H9 (cell line): ENCODE measurements around the gene PDE3A. TPM values are rescaled to one million over a fixed set of nuclear protein-coding genes. Genes with fewer than 3 reads are reported as not detected.

Experiments
- DNase-seq: peaks from one replicate; pipeline ENCODE4 v3.0.0-alpha.2; 2017
- H2AFZ ChIP-seq: one replicate; pipeline ENCODE4 v1.6.1; 2013; ENCODE audit warnings: mild to moderate bottlenecking, low read length, control low read depth, moderate library complexity
- H2AK5ac ChIP-seq: 2 replicates; pipeline ENCODE4 v1.6.1; 2013; ENCODE audit warnings: low read length, control low read depth, mixed read lengths; ENCODE audit not compliant: insufficient read length
- H2BK120ac ChIP-seq: one replicate; pipeline ENCODE4 v1.6.1; 2013; ENCODE audit warnings: low read depth, mild to moderate bottlenecking, low read length, control low read depth, inconsistent platforms; ENCODE audit not compliant: poor library complexity, severe bottlenecking
- H2BK12ac ChIP-seq: 2 replicates; pipeline ENCODE4 v1.6.1; 2013; ENCODE audit warnings: low read length, control low read depth, mixed read lengths, low read depth; ENCODE audit not compliant: insufficient read length
- H2BK15ac ChIP-seq: 2 replicates; pipeline ENCODE4 v1.6.1; 2013; ENCODE audit warnings: low read depth, low read length, control low read depth
- H2BK20ac ChIP-seq: one replicate; pipeline ENCODE4 v1.6.1; 2013; ENCODE audit warnings: low read depth, mild to moderate bottlenecking, low read length, control low read depth, inconsistent platforms; ENCODE audit not compliant: poor library complexity, severe bottlenecking
- H2BK5ac ChIP-seq: 2 replicates; pipeline ENCODE4 v1.6.1; 2013; ENCODE audit warnings: low read length, control low read depth, mixed read lengths; ENCODE audit not compliant: insufficient read length
- H3K14ac ChIP-seq: 2 replicates; pipeline ENCODE4 v1.6.1; 2013; ENCODE audit warnings: low read length, control low read depth; ENCODE audit not compliant: insufficient read depth
- H3K18ac ChIP-seq: 2 replicates; pipeline ENCODE4 v1.6.1; 2013; ENCODE audit warnings: low read depth, mild to moderate bottlenecking, mixed read lengths, low read length, control low read depth; ENCODE audit not compliant: insufficient read length
- H3K23ac ChIP-seq: 2 replicates; pipeline ENCODE4 v1.6.1; 2013; ENCODE audit warnings: low read length, control low read depth, mixed read lengths, low read depth; ENCODE audit not compliant: insufficient read length
- H3K23me2 ChIP-seq: 2 replicates; pipeline ENCODE4 v1.6.1; 2013; ENCODE audit warnings: low read depth, mild to moderate bottlenecking, mixed read lengths, low read length, control low read depth; ENCODE audit not compliant: insufficient read length, poor library complexity, severe bottlenecking
- H3K27ac ChIP-seq: 2 replicates; pipeline ENCODE4 v1.5.1; 2013; ENCODE audit warnings: low read length, control low read depth, mixed read lengths, low read depth; ENCODE audit not compliant: insufficient read length
- H3K27me3 ChIP-seq: 2 replicates; pipeline ENCODE4 v1.6.1; 2013; ENCODE audit warnings: low read length, control low read depth, inconsistent platforms; ENCODE audit not compliant: insufficient read depth
- H3K4ac ChIP-seq: 2 replicates; pipeline ENCODE4 v1.6.1; 2013; ENCODE audit warnings: low read depth, mild to moderate bottlenecking, control low read depth, inconsistent platforms, low read length, moderate library complexity
- H3K4me1 ChIP-seq: 2 replicates; pipeline ENCODE4 v1.6.1; 2013; ENCODE audit warnings: low read length, control low read depth, inconsistent platforms; ENCODE audit not compliant: insufficient read depth
- H3K4me2 ChIP-seq: 2 replicates; pipeline ENCODE4 v1.6.1; 2013; ENCODE audit warnings: low read length, control low read depth, mixed read lengths; ENCODE audit not compliant: insufficient read length, insufficient read depth
- H3K56ac ChIP-seq: 2 replicates; pipeline ENCODE4 v1.6.1; 2013; ENCODE audit warnings: low read depth, mild to moderate bottlenecking, mixed read lengths, low read length, control low read depth; ENCODE audit not compliant: insufficient read length
- H3K79me1 ChIP-seq: 2 replicates; pipeline ENCODE4 v1.6.1; 2013; ENCODE audit warnings: low read depth, mild to moderate bottlenecking, moderate library complexity, low read length, control low read depth, inconsistent platforms; ENCODE audit not compliant: insufficient read depth, poor library complexity, severe bottlenecking
- H3K79me2 ChIP-seq: 2 replicates; pipeline ENCODE4 v1.6.1; 2013; ENCODE audit warnings: low read length, control low read depth, inconsistent platforms; ENCODE audit not compliant: insufficient read depth
- H3K9ac ChIP-seq: 2 replicates; pipeline ENCODE4 v1.6.1; 2013; ENCODE audit warnings: low read length, control low read depth, mixed read lengths; ENCODE audit not compliant: insufficient read length; ENCODE audit errors: extremely low read depth
- H3K9me3 ChIP-seq: one replicate; pipeline ENCODE4 v1.6.1; 2013; ENCODE audit warnings: low read depth, low read length, inconsistent platforms; ENCODE audit not compliant: control insufficient read depth
- H3T11ph ChIP-seq: one replicate; pipeline ENCODE4 v1.6.1; 2013; ENCODE audit warnings: mild to moderate bottlenecking, low read length, control low read depth, inconsistent platforms
- H4K20me1 ChIP-seq: one replicate; pipeline ENCODE4 v1.6.1; 2013; ENCODE audit not compliant: control insufficient read depth, insufficient read length, insufficient read depth
- H4K5ac ChIP-seq: 2 replicates; pipeline ENCODE4 v1.6.1; 2013; ENCODE audit warnings: low read depth, mild to moderate bottlenecking, mixed read lengths, low read length, control low read depth; ENCODE audit not compliant: insufficient read length
- H4K8ac ChIP-seq: replicated peaks from 2 replicates; pipeline ENCODE4 v1.6.1; 2013; ENCODE audit warnings: low read length, control low read depth, mixed read lengths, low read depth; ENCODE audit not compliant: insufficient read length
- H4K91ac ChIP-seq: 2 replicates; pipeline ENCODE4 v1.6.1; 2013; ENCODE audit warnings: low read depth, mild to moderate bottlenecking, moderate library complexity, mixed read lengths, low read length, control low read depth; ENCODE audit not compliant: insufficient read length
- H3K27ac Mint-ChIP-seq, 3 experiments: 2 replicates in 2 of 3; 3 replicates in 1 of 3; pipeline ENCODE4 v1.8.0; 2020 to 2021; ENCODE audit warnings: mixed read lengths in 3 of 3, mild to moderate bottlenecking in 1 of 3, moderate library complexity in 1 of 3
- H3K27me3 Mint-ChIP-seq: 2 replicates; pipeline ENCODE4 v1.8.0; 2021; ENCODE audit warnings: low read depth, mild to moderate bottlenecking, moderate library complexity, mixed read lengths
- H3K36me3 Mint-ChIP-seq, 3 experiments: 2 replicates in 2 of 3; 3 replicates in 1 of 3; pipeline ENCODE4 v1.8.0; 2020 to 2021; ENCODE audit warnings: low read depth in 3 of 3, mixed read lengths in 3 of 3; ENCODE audit not compliant: insufficient read depth in 1 of 3
- H3K4me1 Mint-ChIP-seq, 2 experiments: 2 replicates each; pipeline ENCODE4 v1.8.0; 2020; ENCODE audit warnings: mixed read lengths in 2 of 2
- H3K4me3 Mint-ChIP-seq, 2 experiments: 2 replicates in 1 of 2; 3 replicates in 1 of 2; pipeline ENCODE4 v1.8.0; 2020 to 2021; ENCODE audit warnings: mild to moderate bottlenecking in 2 of 2, mixed read lengths in 2 of 2, moderate library complexity in 1 of 2
- H3K9me3 Mint-ChIP-seq, 2 experiments: 2 replicates in 1 of 2; 3 replicates in 1 of 2; pipeline ENCODE4 v1.8.0; 2020; ENCODE audit warnings: mild to moderate bottlenecking in 2 of 2, mixed read lengths in 2 of 2, moderate library complexity in 1 of 2
- WGBS: extraction: QIAGEN DNeasy Blood & Tissue Kit; methylation state at CpG from one replicate; pipeline ENCODE4 v1.1.7; 2013; ENCODE audit warnings: missing lambda C conversion rate, low lambda C conversion rate, mixed read lengths; ENCODE audit not compliant: insufficient read length; ENCODE audit errors: extremely low coverage; 5-methylcytosine and 5-hydroxymethylcytosine counted together
- total RNA-seq: library from RNA; stranded (reverse); gene quantifications from 2 replicates; pipeline ENCODE4 v1.2.1, GENCODE V29; 2021
- TF ChIP-seq, protein P1 (sequence below): fragments of 200-600 bp; sonication (generic); conservative IDR thresholded peaks from 3 replicates; pipeline ENCODE4 v1.8.0; 2021; ENCODE audit warnings: antibody characterized with exemption, mild to moderate bottlenecking

Gene PDE3A
- total RNA-seq, 1 experiment from 2014 or later, result 3.0 TPM

DNA sequence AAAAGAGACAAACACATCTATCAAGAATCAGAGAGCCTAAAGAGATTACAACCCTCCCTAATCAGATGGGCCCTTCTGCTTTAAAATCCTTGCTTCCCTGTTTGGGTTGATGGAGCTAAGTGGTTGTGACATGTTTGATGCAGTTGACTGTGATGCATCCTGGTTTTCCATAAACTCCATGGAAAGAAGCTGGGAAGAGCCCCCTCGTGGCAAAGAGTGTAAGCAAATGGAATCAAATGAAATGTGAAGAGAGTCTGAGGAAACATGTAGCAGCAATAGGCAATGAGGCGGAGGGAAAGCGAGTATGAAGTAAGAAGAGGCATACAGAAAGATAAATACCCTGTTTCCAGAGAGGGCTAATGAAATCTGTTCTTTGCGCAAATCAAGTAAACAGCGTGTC lies 256.4 kb downstream of the PDE3A start:
- Histone ChIP-seq H3K4me1 (peaks cover 8% of the 10 kb centered on the region; the same call in 1 of the 2 replicates), H4K91ac (no peak overlapping the region), H3K56ac (no peak overlapping the region), H4K5ac (no peak overlapping the region), H3K18ac (no peak overlapping the region), H2BK20ac (no peak overlapping the region), H3K27me3 (no peaks in the 10 kb centered on the region), H2BK5ac (no peak overlapping the region), H3K23me2 (no peaks in the 10 kb centered on the region), H3T11ph (no peak overlapping the region), H4K20me1 (no peaks in the 10 kb centered on the region), H2AK5ac (no peak overlapping the region), H3K4ac (no peak overlapping the region), H2BK15ac (no peak overlapping the region), H2BK12ac (no peak overlapping the region), H3K79me2 (no peaks in the 10 kb centered on the region), H3K23ac (no peak overlapping the region), H2BK120ac (no peak overlapping the region), H3K27ac (no peak overlapping the region), H3K14ac (no peak overlapping the region), H3K9me3 (no peaks in the 10 kb centered on the region), H3K79me1 (no peaks in the 10 kb centered on the region), H2AFZ (no peak overlapping the region), H3K9ac (no peak overlapping the region), H4K8ac (no peak overlapping the region), H3K4me2 (no peak overlapping the region)
- Mint-ChIP-seq H3K4me1 (peaks cover 24 to 30% of the 10 kb centered on the region in 2 experiments), H3K27me3 (no peaks in the 10 kb centered on the region), H3K4me3 (no peak overlapping the region), H3K36me3 (no peaks in the 10 kb centered on the region), H3K27ac (peak overlapping the region in 2 of 3 experiments; percentile 29 to 41; a peak in 2 of 7 replicates), H3K9me3 (no peaks in the 10 kb centered on the region)
- DNase-seq, result peak; percentile 67
- TF ChIP-seq, protein P1, sequence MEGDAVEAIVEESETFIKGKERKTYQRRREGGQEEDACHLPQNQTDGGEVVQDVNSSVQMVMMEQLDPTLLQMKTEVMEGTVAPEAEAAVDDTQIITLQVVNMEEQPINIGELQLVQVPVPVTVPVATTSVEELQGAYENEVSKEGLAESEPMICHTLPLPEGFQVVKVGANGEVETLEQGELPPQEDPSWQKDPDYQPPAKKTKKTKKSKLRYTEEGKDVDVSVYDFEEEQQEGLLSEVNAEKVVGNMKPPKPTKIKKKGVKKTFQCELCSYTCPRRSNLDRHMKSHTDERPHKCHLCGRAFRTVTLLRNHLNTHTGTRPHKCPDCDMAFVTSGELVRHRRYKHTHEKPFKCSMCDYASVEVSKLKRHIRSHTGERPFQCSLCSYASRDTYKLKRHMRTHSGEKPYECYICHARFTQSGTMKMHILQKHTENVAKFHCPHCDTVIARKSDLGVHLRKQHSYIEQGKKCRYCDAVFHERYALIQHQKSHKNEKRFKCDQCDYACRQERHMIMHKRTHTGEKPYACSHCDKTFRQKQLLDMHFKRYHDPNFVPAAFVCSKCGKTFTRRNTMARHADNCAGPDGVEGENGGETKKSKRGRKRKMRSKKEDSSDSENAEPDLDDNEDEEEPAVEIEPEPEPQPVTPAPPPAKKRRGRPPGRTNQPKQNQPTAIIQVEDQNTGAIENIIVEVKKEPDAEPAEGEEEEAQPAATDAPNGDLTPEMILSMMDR, result peak; percentile 69
- WGBS, result no CpG with 5 or more reads among the region's 5 CpGs
